ENCODE data around the gene TP53INP2.
"Not testable (repeated sequence)": the region's sequence is repeated elsewhere in the genome, so short reads cannot be mapped to it uniquely, and the experiment has no call there.

Gene TP53INP2

DNA sequence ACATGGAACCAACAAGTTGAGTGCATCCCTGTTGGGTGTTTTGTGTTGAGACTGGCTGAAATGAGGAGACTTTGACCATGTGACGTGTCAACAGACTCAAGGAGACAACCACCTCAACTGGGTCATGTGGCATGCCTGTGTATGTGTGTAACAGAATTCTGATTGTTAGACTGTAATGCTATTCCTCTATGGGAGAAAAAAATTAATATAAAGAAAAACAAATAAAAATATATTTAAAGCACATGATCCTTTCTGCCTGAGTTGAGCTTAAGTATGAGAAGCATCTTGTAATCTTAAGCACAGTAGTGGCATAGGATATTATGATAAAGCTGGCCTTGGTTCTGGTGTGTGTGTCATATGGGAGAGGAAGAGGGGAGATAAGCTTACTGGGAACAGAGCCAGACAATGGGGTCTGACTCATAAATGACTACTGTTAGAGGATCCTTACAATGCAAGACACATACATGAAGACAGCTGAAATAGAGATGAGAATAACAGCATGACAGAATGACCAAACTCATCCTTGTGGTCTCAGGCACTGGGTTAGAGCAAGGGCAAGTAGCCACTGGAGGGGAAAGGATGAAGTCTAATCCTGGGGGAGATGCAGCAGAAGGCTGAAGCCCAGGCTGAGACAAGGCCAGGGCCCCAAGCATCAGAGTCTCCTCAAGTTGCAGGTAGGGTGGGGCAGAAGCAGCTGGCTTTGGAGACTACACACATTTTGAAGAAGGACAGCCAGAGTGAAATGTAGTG, 9.2 kb downstream of the TP53INP2 start:
- peaks cover 12% of the 10 kb centered on the region for H3K4me1 ChIP-seq (ENCODE audit: insufficient read depth, low read length, severe bottlenecking)
- H3K9ac ChIP-seq (ENCODE audit: low read length): no peak overlapping the region
- H3K36me3 ChIP-seq (ENCODE audit: insufficient read depth, low read length): peaks cover 16% of the 10 kb centered on the region; the same call in 1 of the 2 replicates
- no peaks in the 10 kb centered on the region for H3F3A ChIP-seq (ENCODE audit: insufficient read depth, low read length)
- H3K9me3 ChIP-seq (ENCODE audit: low read length): no peaks in the 10 kb centered on the region
- H4K20me1 ChIP-seq (ENCODE audit: insufficient read depth, low read length): no peaks in the 10 kb centered on the region
- no peaks in the 10 kb centered on the region for H3K9me2 ChIP-seq (ENCODE audit: low read depth, low read length)
- no peak overlapping the region for H3K4me2 ChIP-seq (ENCODE audit: low read length)
- TF ChIP-seq, protein P1, sequence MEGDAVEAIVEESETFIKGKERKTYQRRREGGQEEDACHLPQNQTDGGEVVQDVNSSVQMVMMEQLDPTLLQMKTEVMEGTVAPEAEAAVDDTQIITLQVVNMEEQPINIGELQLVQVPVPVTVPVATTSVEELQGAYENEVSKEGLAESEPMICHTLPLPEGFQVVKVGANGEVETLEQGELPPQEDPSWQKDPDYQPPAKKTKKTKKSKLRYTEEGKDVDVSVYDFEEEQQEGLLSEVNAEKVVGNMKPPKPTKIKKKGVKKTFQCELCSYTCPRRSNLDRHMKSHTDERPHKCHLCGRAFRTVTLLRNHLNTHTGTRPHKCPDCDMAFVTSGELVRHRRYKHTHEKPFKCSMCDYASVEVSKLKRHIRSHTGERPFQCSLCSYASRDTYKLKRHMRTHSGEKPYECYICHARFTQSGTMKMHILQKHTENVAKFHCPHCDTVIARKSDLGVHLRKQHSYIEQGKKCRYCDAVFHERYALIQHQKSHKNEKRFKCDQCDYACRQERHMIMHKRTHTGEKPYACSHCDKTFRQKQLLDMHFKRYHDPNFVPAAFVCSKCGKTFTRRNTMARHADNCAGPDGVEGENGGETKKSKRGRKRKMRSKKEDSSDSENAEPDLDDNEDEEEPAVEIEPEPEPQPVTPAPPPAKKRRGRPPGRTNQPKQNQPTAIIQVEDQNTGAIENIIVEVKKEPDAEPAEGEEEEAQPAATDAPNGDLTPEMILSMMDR (IDR thresholded peaks at IDR 0.05; ENCODE audit: low read length): no peak
- no peak for TF ChIP-seq EZH2 (IDR thresholded peaks at IDR 0.05; ENCODE audit: borderline replicate concordance, low read length)
- H3K27me3 ChIP-seq (ENCODE audit: insufficient read depth, low read length): no peaks in the 10 kb centered on the region
- H3K27ac ChIP-seq (ENCODE audit: low read depth, low read length, poor library complexity, severe bottlenecking): no peak overlapping the region
- H2AFZ ChIP-seq (ENCODE audit: low read length): no peak overlapping the region
- no peaks in the 10 kb centered on the region for H3K79me2 ChIP-seq (ENCODE audit: insufficient read depth, low read length)
- no peak overlapping the region for H3K4me3 ChIP-seq (ENCODE audit: low read depth, low read length, poor library complexity, severe bottlenecking)

DNA sequence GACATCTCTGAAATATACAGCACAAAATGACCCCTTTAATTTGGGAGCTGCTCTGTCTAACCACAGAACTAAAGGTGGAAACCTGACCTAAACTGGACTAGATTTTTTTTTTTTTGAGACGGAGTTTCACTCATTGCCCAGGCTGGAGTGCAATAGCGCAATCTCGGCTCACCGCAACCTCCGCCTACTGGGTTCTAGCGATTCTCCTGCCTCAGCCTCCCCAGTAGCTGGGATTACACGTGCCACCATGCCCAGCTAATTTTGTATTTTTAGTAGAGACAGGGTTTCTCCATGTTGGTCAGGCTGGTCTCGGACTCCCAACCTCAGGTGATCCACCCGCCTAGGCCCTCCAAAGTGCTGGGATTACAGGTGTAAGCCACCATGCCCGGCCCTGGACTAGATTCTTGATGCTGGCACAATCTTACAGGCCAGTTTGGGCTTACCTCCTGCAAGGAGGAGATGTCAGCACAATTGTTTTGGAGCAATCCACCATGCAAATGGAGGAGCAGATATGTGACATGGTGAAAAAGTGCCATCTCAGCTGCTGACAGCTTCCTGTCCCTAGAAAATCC, 9.9 kb downstream of the TP53INP2 start:
- not testable (repeated sequence) for H3K9ac ChIP-seq (ENCODE audit: low read length); H2AFZ ChIP-seq (ENCODE audit: low read length); H3K27me3 ChIP-seq (ENCODE audit: insufficient read depth, low read length); H3K9me3 ChIP-seq (ENCODE audit: low read length); H3F3A ChIP-seq (ENCODE audit: insufficient read depth, low read length); H3K4me3 ChIP-seq (ENCODE audit: low read depth, low read length, poor library complexity, severe bottlenecking); H3K4me2 ChIP-seq (ENCODE audit: low read length); H3K27ac ChIP-seq (ENCODE audit: low read depth, low read length, poor library complexity, severe bottlenecking); H3K4me1 ChIP-seq (ENCODE audit: insufficient read depth, low read length, severe bottlenecking); H3K9me2 ChIP-seq (ENCODE audit: low read depth, low read length); H4K20me1 ChIP-seq (ENCODE audit: insufficient read depth, low read length); H3K79me2 ChIP-seq (ENCODE audit: insufficient read depth, low read length)
- H3K36me3 ChIP-seq (ENCODE audit: insufficient read depth, low read length): peaks cover 16% of the 10 kb centered on the region; the same call in 1 of the 2 replicates

DNA sequence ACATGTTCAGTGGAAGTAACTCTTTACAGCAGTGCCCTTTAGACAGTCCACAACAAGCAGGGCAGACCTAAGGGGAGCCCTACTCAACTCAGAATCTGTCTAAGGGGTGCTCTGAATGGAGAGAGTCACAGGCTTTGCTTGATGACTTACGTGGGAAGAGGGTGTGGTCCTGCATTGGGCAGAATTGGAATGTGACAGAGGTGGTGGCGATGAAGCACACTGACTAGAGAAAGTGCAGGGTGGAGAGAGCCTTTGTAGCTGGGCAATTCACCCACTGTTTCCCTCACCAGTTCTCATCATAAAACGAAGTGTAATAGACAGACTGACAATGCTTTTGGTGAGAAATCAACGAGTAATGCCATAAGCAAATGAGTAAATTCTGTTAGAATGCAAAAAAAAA, 11.2 kb downstream of the TP53INP2 start:
- H3K4me2 ChIP-seq (ENCODE audit: low read length): no peak overlapping the region
- H3K36me3 ChIP-seq (ENCODE audit: insufficient read depth, low read length): peaks cover 16% of the 10 kb centered on the region; the same call in 1 of the 2 replicates

More for the DNA sequence above, 11.2 kb downstream of the TP53INP2 start:
- no peak for TF ChIP-seq EZH2 (IDR thresholded peaks at IDR 0.05; ENCODE audit: borderline replicate concordance, low read length)
- TF ChIP-seq, protein P1 (IDR thresholded peaks at IDR 0.05; ENCODE audit: low read length): no peak
- Histone ChIP-seq H3K4me1 (ENCODE audit: insufficient read depth, low read length, severe bottlenecking) (peaks cover 10% of the 10 kb centered on the region), H3K9me2 (ENCODE audit: low read depth, low read length) (no peaks in the 10 kb centered on the region), H3K4me3 (ENCODE audit: low read depth, low read length, poor library complexity, severe bottlenecking) (no peak overlapping the region), H3K9ac (ENCODE audit: low read length) (no peak overlapping the region), H3K9me3 (ENCODE audit: low read length) (no peaks in the 10 kb centered on the region), H3K79me2 (ENCODE audit: insufficient read depth, low read length) (no peaks in the 10 kb centered on the region), H2AFZ (ENCODE audit: low read length) (no peak overlapping the region), H4K20me1 (ENCODE audit: insufficient read depth, low read length) (no peaks in the 10 kb centered on the region), H3F3A (ENCODE audit: insufficient read depth, low read length) (no peaks in the 10 kb centered on the region), H3K27me3 (ENCODE audit: insufficient read depth, low read length) (no peaks in the 10 kb centered on the region), H3K27ac (ENCODE audit: low read depth, low read length, poor library complexity, severe bottlenecking) (no peak overlapping the region)

All from OCI-LY1 (cell line).